Fibroblast of mammary gland (primary cell): ENCODE data around the gene HTR2C.

Experiments
- DNase-seq: peaks from one replicate; pipeline ENCODE4 v3.0.0-alpha.2; 2010; ENCODE audit warnings: low read depth
- H3K4me3 ChIP-seq: 2 replicates; pipeline ENCODE4 v1.5.1; 2011; ENCODE audit warnings: low read depth, mild to moderate bottlenecking, low read length, moderate library complexity; ENCODE audit not compliant: control insufficient read depth
- CTCF ChIP-seq: conservative IDR thresholded peaks from 2 replicates; pipeline ENCODE4 v1.5.1; 2011; ENCODE audit warnings: low read depth, low read length, inconsistent platforms; ENCODE audit not compliant: control insufficient read depth, insufficient read depth

Gene HTR2C

GRCh38 chrX:114583646-114584374 lies at the start of gene HTR2C:
TSS of gene HTR2C (plus strand) at chrX:114584086. CDS start at chrX:114726937, 142,851 bp downstream.
- no peak for DNase-seq
- no peak within 1 kb of the TSS for H3K4me3 ChIP-seq
- no peak for TF ChIP-seq CTCF

- no peak for DNase-seq
- no peak for TF ChIP-seq CTCF
- no peak overlapping the region for H3K4me3 ChIP-seq
Observed at GRCh38 chrX:114580336-114580735, 3.5 kb upstream of the HTR2C start.

GRCh38 chrX:114581528-114582263 lies 2.2 kb upstream of the HTR2C start:
- H3K4me3 ChIP-seq = no peak overlapping the region
- no peak for TF ChIP-seq CTCF
- no peak for DNase-seq

- no peak overlapping the region for H3K4me3 ChIP-seq
- DNase-seq = no peak
- TF ChIP-seq CTCF = no peak
Observed at GRCh38 chrX:114582264-114582632, 1.6 kb upstream of the HTR2C start.

GRCh38 chrX:114582698-114583395 lies 1.0 kb upstream of the HTR2C start:
- no peak for TF ChIP-seq CTCF
- no peak overlapping the region for H3K4me3 ChIP-seq
- no peak for DNase-seq

- no peak for TF ChIP-seq CTCF
- no peak overlapping the region for H3K4me3 ChIP-seq
- DNase-seq = peak; percentile 6
Observed at GRCh38 chrX:114584375-114584943, 573 bp downstream of the HTR2C start.
